ACHN (cell line): ENCODE results near the gene NUDT6.
"Not testable (repeated sequence)": the region's sequence is repeated elsewhere in the genome, so short reads cannot be mapped to it uniquely, and the experiment has no call there.

Experiments
- DNase-seq: peaks from one replicate; pipeline ENCODE4 v3.0.0-alpha.2; 2015
- in situ Hi-C: cut with HindIII; loops from 2 replicates; pipeline ENCODE4 v1.10.0; 2017; ENCODE audit warnings: low sequenced_read_pairs, low pct_ligation_motif_present, low pct_unique_long_range_greater_than_20kb

The NUDT6 gene

DNA sequence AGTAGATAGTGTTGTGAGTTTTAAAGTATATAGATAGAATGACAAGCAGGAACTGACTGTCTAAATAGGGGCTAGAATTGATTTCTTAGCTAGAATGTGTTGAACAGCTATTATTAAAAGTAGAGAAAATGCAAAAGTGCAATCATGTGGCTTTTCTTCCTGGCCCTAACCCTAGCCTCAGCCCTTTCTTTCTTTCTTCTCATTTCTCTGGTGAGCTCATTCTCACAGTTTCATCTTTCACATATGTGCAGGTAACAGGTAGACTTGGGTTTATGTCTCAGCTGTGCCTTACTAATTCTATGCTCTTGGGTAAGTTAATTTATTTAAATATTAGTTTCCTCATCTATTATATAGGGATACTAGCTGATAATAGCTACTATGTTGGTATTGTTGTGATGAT is 70.8 kb downstream of the NUDT6 start:
- no peak for DNase-seq
- in situ Hi-C loops: no loop called here

DNA sequence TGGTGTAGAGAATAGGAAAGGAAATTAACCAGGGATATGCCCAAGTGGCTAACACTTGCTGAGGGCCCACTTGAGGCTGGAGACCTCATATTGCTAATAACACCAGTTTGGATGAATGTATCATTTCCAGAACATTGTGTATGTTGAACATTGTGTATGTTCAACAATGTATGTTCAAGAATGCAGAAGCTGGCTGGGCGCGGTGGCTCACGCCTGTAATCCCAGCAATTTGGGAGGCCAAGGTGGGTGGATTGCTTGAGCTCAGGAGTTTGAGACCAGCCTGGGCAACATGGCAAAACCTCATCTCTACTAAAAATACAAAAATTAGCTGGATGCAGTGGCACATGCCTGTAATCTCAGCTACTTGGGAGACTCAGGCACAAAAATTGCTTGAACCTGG is 72.6 kb downstream of the NUDT6 start:
- DNase-seq, in situ Hi-C loops: not testable (repeated sequence)

- DNase-seq: no peak
- in situ Hi-C loops: no loop called here
These were observed 74.5 kb downstream of the NUDT6 start for GRCh38 chr4:122847931-122848330.

- in situ Hi-C loops: no loop called here
- DNase-seq: no peak
These were observed 76.6 kb downstream of the NUDT6 start for GRCh38 chr4:122845760-122846159.

GRCh38 chr4:122845066-122845465 is 77.3 kb downstream of the NUDT6 start:
- in situ Hi-C loops: no loop called here
- no peak for DNase-seq

DNA sequence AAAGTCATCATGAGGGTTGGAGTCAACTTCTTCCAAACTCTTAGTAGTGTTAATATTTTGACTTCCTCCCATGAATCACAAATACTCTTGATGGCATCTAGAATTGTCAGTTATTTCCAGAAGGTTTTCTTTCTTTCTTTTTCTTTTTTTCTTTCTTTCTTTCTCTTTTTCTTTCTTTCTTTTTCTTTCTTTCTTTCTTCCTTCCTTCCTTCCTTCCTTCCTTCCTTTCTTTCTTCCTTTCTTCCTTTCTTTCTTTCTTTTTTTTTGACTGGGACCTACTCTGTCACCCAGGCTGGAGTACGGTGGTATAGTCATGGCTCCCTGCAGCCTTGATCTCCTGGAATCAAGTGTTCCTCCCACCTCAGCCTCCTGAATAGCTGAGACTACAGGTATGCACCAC is 78.0 kb downstream of the NUDT6 start:
- in situ Hi-C loops, DNase-seq: not testable (repeated sequence)

DNA sequence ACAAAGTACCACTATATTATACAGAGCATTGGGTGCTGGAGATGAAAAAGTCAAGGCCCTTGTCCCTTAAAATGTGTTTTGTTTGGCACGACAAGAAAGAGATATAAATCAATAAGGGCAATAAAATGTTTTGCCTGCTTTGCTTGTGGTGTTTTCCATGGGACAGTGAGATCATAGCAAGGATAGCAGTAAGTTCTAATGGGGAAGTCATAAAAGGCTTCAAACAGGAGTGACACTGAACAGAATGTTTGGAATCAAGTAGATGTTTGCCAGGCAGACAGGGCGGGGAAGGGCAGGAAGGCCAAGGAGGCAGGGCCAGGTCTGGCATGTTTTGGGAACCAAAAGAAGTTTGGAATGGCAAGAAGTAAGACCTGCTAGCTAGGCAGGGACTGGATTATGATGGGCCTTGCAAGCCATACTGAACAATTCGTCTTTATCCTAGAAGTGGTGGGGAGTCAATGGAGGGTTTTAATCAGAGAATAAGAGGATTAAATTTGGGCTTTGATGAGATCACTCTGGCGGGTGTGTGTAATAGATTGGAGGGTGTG is 79.3 kb downstream of the NUDT6 start:
- in situ Hi-C loops: no loop called here

More for the DNA sequence above, 79.3 kb downstream of the NUDT6 start:
- no peak for DNase-seq
